ENCODE data around the gene GADL1.

Gene GADL1

DNA sequence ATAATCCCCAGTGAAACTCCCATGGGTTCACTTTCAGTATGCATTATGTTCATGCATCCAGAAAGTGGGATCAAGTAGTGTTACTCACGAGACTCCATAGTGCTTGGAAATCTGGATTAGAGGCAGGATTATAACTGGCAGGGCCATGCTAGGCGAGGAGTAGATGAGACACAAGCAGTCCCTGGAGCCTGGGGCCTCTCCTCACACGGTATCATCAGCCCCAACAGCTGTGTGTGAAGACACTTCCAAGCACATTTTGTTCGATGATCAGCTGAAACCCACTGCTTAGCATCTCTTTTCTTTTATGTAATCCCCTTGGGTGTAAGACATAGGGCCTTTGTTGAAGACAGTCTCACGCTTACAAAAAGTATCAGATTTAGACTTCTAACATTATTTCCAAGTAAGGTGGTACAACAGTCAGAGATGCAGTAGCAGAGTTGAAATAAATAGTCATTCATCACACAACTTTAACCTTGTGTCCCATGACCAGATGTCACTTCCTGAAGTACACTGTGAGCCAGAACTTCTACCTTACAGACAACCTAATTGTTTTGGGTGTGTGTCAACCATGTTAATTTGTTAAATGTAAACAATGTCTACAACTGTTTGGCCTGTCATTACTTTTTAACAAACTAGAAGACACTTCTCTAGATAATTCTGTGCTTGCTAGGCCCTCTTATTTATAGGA is 116.9 kb downstream of the GADL1 start:
- no peak overlapping the region for H3K4me3 ChIP-seq (ENCODE audit: low read depth, low read length)
- TF ChIP-seq, protein P1, sequence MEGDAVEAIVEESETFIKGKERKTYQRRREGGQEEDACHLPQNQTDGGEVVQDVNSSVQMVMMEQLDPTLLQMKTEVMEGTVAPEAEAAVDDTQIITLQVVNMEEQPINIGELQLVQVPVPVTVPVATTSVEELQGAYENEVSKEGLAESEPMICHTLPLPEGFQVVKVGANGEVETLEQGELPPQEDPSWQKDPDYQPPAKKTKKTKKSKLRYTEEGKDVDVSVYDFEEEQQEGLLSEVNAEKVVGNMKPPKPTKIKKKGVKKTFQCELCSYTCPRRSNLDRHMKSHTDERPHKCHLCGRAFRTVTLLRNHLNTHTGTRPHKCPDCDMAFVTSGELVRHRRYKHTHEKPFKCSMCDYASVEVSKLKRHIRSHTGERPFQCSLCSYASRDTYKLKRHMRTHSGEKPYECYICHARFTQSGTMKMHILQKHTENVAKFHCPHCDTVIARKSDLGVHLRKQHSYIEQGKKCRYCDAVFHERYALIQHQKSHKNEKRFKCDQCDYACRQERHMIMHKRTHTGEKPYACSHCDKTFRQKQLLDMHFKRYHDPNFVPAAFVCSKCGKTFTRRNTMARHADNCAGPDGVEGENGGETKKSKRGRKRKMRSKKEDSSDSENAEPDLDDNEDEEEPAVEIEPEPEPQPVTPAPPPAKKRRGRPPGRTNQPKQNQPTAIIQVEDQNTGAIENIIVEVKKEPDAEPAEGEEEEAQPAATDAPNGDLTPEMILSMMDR (IDR thresholded peaks at IDR 0.05; ENCODE audit: insufficient read depth, low read depth, low read length, missing control alignments) = no peak
- DNase-seq (ENCODE audit: low read depth) = no peak

DNA sequence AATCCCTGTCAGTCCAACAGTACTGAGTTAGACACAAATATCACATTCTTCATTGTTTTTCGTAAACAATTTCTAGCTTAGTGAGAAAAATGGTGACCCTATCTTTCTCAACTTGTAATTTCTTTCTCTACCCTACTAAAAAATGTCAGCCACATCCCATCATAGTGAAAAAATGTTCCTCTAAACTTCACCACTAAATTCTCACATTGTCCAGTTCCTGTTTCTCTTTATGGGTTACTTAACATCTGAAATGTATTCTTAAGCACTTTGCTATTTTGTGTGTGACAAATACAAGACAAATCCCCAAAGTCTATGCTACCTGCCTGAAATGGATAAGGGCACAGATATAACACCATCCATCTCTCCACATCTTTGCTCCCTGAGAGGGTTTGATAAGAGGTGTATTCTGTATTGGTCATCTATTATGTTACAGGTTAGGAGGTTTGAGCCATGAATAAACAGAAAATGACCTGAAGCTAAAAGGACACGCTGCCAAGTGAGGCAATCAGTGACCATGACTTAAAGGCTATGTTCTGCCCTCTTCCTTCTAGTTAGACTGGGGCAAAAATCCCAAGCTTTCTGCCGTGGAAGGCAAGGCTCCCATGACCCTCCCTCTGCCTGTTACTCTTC is 118.2 kb downstream of the GADL1 start:
- DNase-seq (ENCODE audit: low read depth) = no peak
- no peak overlapping the region for H3K4me3 ChIP-seq (ENCODE audit: low read depth, low read length)
- TF ChIP-seq, protein P1 (IDR thresholded peaks at IDR 0.05; ENCODE audit: insufficient read depth, low read depth, low read length, missing control alignments) = no peak

GRCh38 chr3:30775040-30775439 is 119.4 kb downstream of the GADL1 start:
- H3K4me3 ChIP-seq (ENCODE audit: low read depth, low read length) = no peak overlapping the region
- no peak for DNase-seq (ENCODE audit: low read depth)
- TF ChIP-seq, protein P1 (IDR thresholded peaks at IDR 0.05; ENCODE audit: insufficient read depth, low read depth, low read length, missing control alignments) = no peak

DNA sequence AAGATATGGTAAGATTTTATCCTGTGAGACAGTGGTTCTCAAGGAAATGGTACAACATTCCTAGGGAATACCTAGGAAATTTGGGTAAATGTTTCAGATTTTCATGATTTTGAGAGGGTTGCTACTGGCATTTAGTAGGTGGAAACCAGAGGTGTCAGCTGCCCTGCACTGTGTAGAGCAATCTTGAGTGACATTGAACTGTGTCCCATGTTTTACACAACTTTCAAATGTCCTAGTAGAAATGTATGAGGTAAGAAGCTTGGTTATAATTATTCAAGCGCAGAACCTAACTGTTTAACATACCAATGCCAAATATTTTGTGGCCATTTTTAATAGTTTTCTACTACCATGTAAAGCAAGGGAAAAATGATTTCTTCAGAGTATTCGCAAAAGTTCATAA is 120.4 kb downstream of the GADL1 start:
- no peak overlapping the region for H3K4me3 ChIP-seq (ENCODE audit: low read depth, low read length)
- DNase-seq (ENCODE audit: low read depth) = no peak
- TF ChIP-seq, protein P1 (IDR thresholded peaks at IDR 0.05; ENCODE audit: insufficient read depth, low read depth, low read length, missing control alignments) = no peak

DNA sequence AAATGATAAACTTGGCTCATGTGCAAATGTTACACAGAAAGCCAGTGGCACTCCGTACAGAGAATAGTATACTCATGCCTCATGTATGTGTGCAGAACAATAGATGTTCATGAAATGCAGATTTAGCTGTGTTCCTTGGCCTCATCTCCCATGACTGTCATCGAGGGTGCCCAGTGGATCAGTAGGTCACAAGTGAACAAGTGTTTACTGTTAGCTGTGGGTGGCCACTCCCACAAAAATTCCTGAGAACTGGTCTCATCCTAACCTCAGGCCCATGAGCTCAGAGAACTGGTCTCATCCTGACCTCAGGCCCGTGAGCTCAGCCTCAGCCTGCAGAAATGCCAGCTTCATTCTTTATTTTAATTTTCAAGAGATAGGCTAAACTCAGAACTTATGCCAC is 124.1 kb downstream of the GADL1 start:
- no peak overlapping the region for H3K4me3 ChIP-seq (ENCODE audit: low read depth, low read length)
- no peak for DNase-seq (ENCODE audit: low read depth)
- TF ChIP-seq, protein P1 (IDR thresholded peaks at IDR 0.05; ENCODE audit: insufficient read depth, low read depth, low read length, missing control alignments) = no peak

GRCh38 chr3:30768703-30769550 is 125.5 kb downstream of the GADL1 start:
- H3K4me3 ChIP-seq (ENCODE audit: low read depth, low read length) = no peak overlapping the region
- TF ChIP-seq, protein P1 (IDR thresholded peaks at IDR 0.05; ENCODE audit: insufficient read depth, low read depth, low read length, missing control alignments) = peak; percentile 72
- DNase-seq (ENCODE audit: low read depth) = peak; percentile 67
